K562 (cell line): ENCODE data around the gene ZNF837. TPM values are rescaled to one million over a fixed set of nuclear protein-coding genes. Genes with fewer than 3 reads are reported as not detected.
A peak's percentile ranks its signal among the peaks of the same experiment; 100 is the strongest.

Experiments used
- ATAC-seq: fragments of 200-7000 bp; cut with Tn5 transposase; 3 replicates; pipeline ENCODE4 v1.9.1; 2020; ENCODE audit warnings: moderate library complexity
- BruUV-seq: library from RNA; stranded (reverse); fragments of 400-500 nt; replicated peaks from 2 replicates; lab custom pipeline; 2021; lab: Mats Ljungman, UMichigan
- CTCF ChIA-PET: fragments of 300-600 bp; formaldehyde crosslinking; extraction: SDS; loops from one replicate; lab custom pipeline; 2021; ENCODE audit warnings: low intra/inter-chr PET ratio; lab: Yijun Ruan, JAX
- POLR2A ChIA-PET: fragments of 300-600, 350-650 bp; sonication (Branson Sonifier 250); formaldehyde crosslinking; extraction: SDS; loops from one replicate; lab custom pipeline; 2021; ENCODE audit warnings: antibody characterized with exemption, inconsistent platforms; lab: Yijun Ruan, JAX
- DNase-seq, 4 experiments: peaks; one replicate each; pipeline versions ENCODE4 v3.0.0 to v3.0.0-alpha.2; 2011 to 2018; ENCODE audit warnings: low spot score in 3 of 4, mixed read lengths in 3 of 4; ENCODE audit errors: extremely low read depth in 1 of 4
- FAIRE-seq: peaks from 2 replicates; lab custom pipeline; 2011; peaks lifted over from hg19 to GRCh38; lab: Jason Lieb, UNC
- H2AFZ ChIP-seq: 2 replicates; pipeline ENCODE4 v1.6.0; 2011; ENCODE audit warnings: low read depth, low read length, control low read depth, inconsistent platforms
- H3K27ac ChIP-seq: fragments of 200-600 bp; 3 replicates; pipeline ENCODE4 v1.8.0; 2011; ENCODE audit warnings: low read depth, mild to moderate bottlenecking, control low read depth, inconsistent platforms, low read length, moderate library complexity, mixed read lengths; ENCODE audit errors: extremely low read depth
- H3K27me3 ChIP-seq, 2 experiments: fragments of 300-600 bp in 1 of 2; 2 replicates in 1 of 2; 3 replicates in 1 of 2; pipeline versions ENCODE4 v1.6.0 to v1.8.0; 2011; ENCODE audit warnings: inconsistent platforms in 2 of 2, low read length in 2 of 2, mild to moderate bottlenecking in 1 of 2, mixed read lengths in 1 of 2, moderate library complexity in 1 of 2; ENCODE audit not compliant: control insufficient read depth in 2 of 2, insufficient read depth in 2 of 2
- H3K36me3 ChIP-seq: fragments of 300-600 bp; 3 replicates; pipeline ENCODE4 v1.8.0; 2011; ENCODE audit warnings: mild to moderate bottlenecking, low read length, inconsistent platforms; ENCODE audit not compliant: control insufficient read depth, insufficient read depth
- H3K4me1 ChIP-seq, 2 experiments: fragments of 200-600 bp in 1 of 2; replicated peaks in 1 of 2; 2 replicates in 1 of 2; 3 replicates in 1 of 2; pipeline versions ENCODE4 v1.5.1 to v1.8.0; 2011; ENCODE audit warnings: inconsistent platforms in 2 of 2, low read length in 2 of 2, mild to moderate bottlenecking in 1 of 2, mixed read lengths in 1 of 2, moderate library complexity in 1 of 2; ENCODE audit not compliant: control insufficient read depth in 2 of 2, insufficient read depth in 2 of 2
- H3K4me2 ChIP-seq: 2 replicates; pipeline ENCODE4 v1.6.1; 2011; ENCODE audit warnings: low read length, control low read depth, inconsistent platforms, mixed read lengths; ENCODE audit not compliant: insufficient read depth
- H3K4me3 ChIP-seq: fragments of 200-600 bp; sonication (generic), shearing (Covaris generic); 2 replicates; pipeline ENCODE4 v1.5.1; 2016; ENCODE audit warnings: control low read depth, inconsistent platforms
- H3K79me2 ChIP-seq: fragments of 200-600 bp; 3 replicates; pipeline ENCODE4 v1.8.0; 2011; ENCODE audit warnings: low read length, inconsistent platforms; ENCODE audit not compliant: control insufficient read depth, insufficient read depth
- H3K9ac ChIP-seq, 2 experiments: 2 replicates each; pipeline versions ENCODE4 v1.6.0 to v1.6.1; 2011; ENCODE audit warnings: low read depth in 2 of 2, low read length in 2 of 2, control low read depth in 1 of 2, inconsistent platforms in 1 of 2, mild to moderate bottlenecking in 1 of 2, mixed read lengths in 1 of 2; ENCODE audit not compliant: insufficient read depth in 1 of 2
- H3K9me1 ChIP-seq: one replicate; pipeline ENCODE4 v1.6.0; 2011; ENCODE audit warnings: inconsistent platforms, mild to moderate bottlenecking, low read length, moderate library complexity; ENCODE audit not compliant: control insufficient read depth, insufficient read depth
- H3K9me3 ChIP-seq: replicated peaks from 2 replicates; pipeline ENCODE4 v1.5.1; 2011; ENCODE audit warnings: low read depth, low read length, inconsistent platforms; ENCODE audit not compliant: control insufficient read depth, insufficient read depth
- H4K20me1 ChIP-seq: replicated peaks from 2 replicates; pipeline ENCODE4 v1.6.1; 2011; ENCODE audit warnings: low read length, inconsistent platforms, mixed read lengths; ENCODE audit not compliant: control insufficient read depth, insufficient read depth
- DMBX1 ChIP-seq: fragments of 250-450 bp; sonication (Bioruptor Pico); IDR thresholded peaks from 2 replicates; pipeline ENCODE4 v1.8.0; 2022; ENCODE audit warnings: inconsistent platforms, mild to moderate bottlenecking, moderate library complexity, borderline replicate concordance
- SMC3 ChIP-seq: conservative IDR thresholded peaks from 2 replicates; pipeline ENCODE4 v1.6.1; 2011; ENCODE audit warnings: low read depth, low read length, improper control_type of control experiment; ENCODE audit not compliant: insufficient read depth
- SPI1 ChIP-seq: IDR thresholded peaks from 2 replicates; pipeline ENCODE4 v1.6.1; 2011; ENCODE audit warnings: low read depth, low read length, control low read depth, borderline replicate concordance
- WGBS: fragments of 100-300 bp; shearing (Covaris generic); methylation state at CpG from one replicate; pipeline ENCODE4 v1.1.6; 2016; ENCODE audit warnings: low coverage, mixed read lengths; ENCODE audit not compliant: insufficient coverage; ENCODE audit errors: missing lambda C conversion rate; 5-methylcytosine and 5-hydroxymethylcytosine counted together
- in situ Hi-C: fragments of 300-500 bp; cut with MboI; formaldehyde crosslinking; loops from 4 replicates; pipeline ENCODE4 v1.15.0; 2018; ENCODE audit warnings: inconsistent platforms, mixed read lengths
- intact Hi-C: fragments of 100-400 bp; cut with micrococcal nuclease; formaldehyde crosslinking; loops from 2 replicates; pipeline ENCODE4 v1.14.2; 2022
- polyA plus RNA-seq, 8 experiments: library from polyadenylated mRNA; depleted of rRNA in 4 of 8; stranded (reverse) in 5 of 8; unstranded in 3 of 8; fragments of >200 nt; fragmentation: Nextera tagmentation in 2 of 8; fragmentation: Illumina TruSeq in 1 of 8; extraction: Ambion mirVana in 2 of 8; extraction: Trizol in 1 of 8; gene quantifications; 2 replicates each; pipeline versions ENCODE4 v1.2.1 to v1.2.3, GENCODE V29; 2011 to 2014; ENCODE audit warnings: inconsistent platforms in 1 of 8, missing spikeins in 1 of 8
- total RNA-seq, 7 experiments: library from RNA; depleted of rRNA in 6 of 7; stranded (reverse); fragments of >200 nt in 6 of 7; fragmentation: Illumina TruSeq in 2 of 7; extraction: Trizol in 2 of 7; gene quantifications; 2 replicates each; pipeline versions ENCODE4 v1.2.1 to v1.2.3, GENCODE V29; 2011 to 2021; ENCODE audit warnings: low replicate concordance in 1 of 7

ZNF837 gene
- total and polyA plus RNA-seq, 9 of the 15 experiments (the other 6 are each of a cell fraction or from before 2014, with no cell fraction given) = 0.11 to 2.1 (median 0.57) TPM; not detected in 4

GRCh38 chr19:58397533-58398037 is 16.8 kb upstream of the ZNF837 start:
- Histone ChIP-seq H2AFZ (no peak overlapping the region), H3K9ac (peak overlapping the region in 1 of 2 experiments; percentile 49; a peak in 2 of 4 replicates), H3K36me3 (peaks cover 31% of the 10 kb centered on the region), H3K9me1 (no peaks in the 10 kb centered on the region), H3K27me3 (no peaks in the 10 kb centered on the region), H3K4me2 (no peak overlapping the region), H3K79me2 (peaks cover 24% of the 10 kb centered on the region), H4K20me1 (peaks cover 16% of the 10 kb centered on the region; the same call in 1 of the 2 replicates), H3K9me3 (no peaks in the 10 kb centered on the region), H3K27ac (no peak overlapping the region; the same call in 2 of the 3 replicates), H3K4me1 (peaks cover 18 to 78% of the 10 kb centered on the region in 2 experiments), H3K4me3 (no peak overlapping the region)
- DNase-seq (peak in 1 of 4 experiments; percentile 16), ATAC-seq (no peak), FAIRE-seq (no peak)
- ChIA-PET CTCF (no interaction called here), POLR2A (interaction anchor here (1.8 kb wide), 1 partner anchor 10 kb away, joined by 8 read pairs; no protein-coding TSS in a partner anchor)
- 34% methylated on average over 7 of the region's 7 CpGs for WGBS
- in situ Hi-C loops = no loop called here
- intact Hi-C loops = no loop called here
- TF ChIP-seq SPI1 (peak; percentile 7; the same call in 1 of the 2 replicates), SMC3 (no peak), DMBX1 (CRISPR knock-in tag) (no peak)
- BruUV-seq = no TSS peak
